RKO (cell line): ENCODE results near the gene MSH3.
"Not testable (repeated sequence)": the region's sequence is repeated elsewhere in the genome, so short reads cannot be mapped to it uniquely, and the experiment has no call there.

Source experiments
- DNase-seq: peaks from one replicate; pipeline ENCODE4 v3.0.0-alpha.2; 2016; ENCODE audit warnings: low spot score

MSH3 gene

GRCh38 chr5:80797428-80798024 is 143.1 kb downstream of the MSH3 start:
- DNase-seq = no peak

GRCh38 chr5:80798166-80798565 is 143.7 kb downstream of the MSH3 start:
- no peak for DNase-seq

- no peak for DNase-seq
Observed at GRCh38 chr5:80798633-80799032, 144.2 kb downstream of the MSH3 start.

DNA sequence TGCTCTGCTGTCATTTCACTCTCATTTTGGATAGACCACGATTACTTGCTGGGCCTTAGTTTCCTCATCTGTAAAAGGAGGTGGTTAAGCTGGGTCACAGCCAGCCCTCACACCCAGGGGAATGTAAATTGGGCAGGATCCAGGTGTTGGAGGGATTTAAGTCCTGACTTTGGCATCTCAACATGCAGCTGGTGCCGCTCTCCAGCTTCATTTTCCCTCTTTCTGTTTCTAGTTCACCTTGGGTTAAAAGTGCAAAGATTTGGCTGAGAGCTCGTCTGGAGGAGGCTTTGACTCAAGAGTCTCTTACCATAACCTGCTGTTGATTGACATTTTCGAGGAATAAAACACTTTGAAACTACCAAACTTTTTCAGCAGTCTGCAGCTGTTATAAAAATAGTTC is 144.6 kb downstream of the MSH3 start:
- no peak for DNase-seq

- no peak for DNase-seq
Observed at GRCh38 chr5:80799573-80799972, 145.1 kb downstream of the MSH3 start.

- DNase-seq = no peak
Observed at GRCh38 chr5:80804332-80804731, 149.9 kb downstream of the MSH3 start.

DNA sequence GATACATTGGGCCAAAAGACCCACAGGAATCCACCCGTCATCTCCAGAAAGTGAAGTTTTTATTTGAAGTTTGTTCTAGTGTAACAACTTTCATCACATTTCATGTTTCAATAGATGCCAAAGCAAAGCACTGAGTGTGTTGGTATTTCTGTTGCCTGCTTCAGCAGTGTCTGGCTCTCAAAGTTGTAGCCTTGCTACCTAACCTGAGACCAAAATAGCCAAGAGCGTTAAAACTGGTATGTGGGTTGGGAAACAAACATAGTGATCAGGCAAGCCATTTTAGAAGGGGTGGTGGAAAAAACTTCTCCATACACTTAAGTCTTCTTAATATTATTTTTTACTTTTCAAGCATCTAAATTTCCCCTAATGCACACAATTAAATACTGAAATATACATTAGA is 150.6 kb downstream of the MSH3 start:
- DNase-seq = no peak

- DNase-seq = no peak
Observed at GRCh38 chr5:80806929-80807328, 152.5 kb downstream of the MSH3 start.

GRCh38 chr5:80809451-80809850 is 155.0 kb downstream of the MSH3 start:
- no peak for DNase-seq

DNA sequence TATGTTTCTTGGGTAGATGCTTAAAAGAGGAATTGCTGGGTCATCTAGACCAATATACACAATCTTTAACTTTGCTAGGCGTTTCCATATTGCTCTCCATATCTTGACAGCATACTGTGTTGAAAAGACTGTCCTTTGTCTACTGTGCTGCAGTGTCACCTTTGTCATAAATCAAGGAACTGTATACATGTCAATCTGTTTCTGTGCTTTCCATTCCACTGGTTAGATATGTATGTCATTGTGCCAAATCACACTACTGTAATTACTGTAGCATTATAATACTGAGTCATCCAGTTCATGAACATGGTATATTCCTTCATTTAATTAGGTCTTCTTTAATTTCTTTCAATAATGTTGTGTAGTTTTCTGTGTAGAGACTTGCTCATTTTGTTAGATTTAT is 156.0 kb downstream of the MSH3 start:
- DNase-seq = no peak

DNA sequence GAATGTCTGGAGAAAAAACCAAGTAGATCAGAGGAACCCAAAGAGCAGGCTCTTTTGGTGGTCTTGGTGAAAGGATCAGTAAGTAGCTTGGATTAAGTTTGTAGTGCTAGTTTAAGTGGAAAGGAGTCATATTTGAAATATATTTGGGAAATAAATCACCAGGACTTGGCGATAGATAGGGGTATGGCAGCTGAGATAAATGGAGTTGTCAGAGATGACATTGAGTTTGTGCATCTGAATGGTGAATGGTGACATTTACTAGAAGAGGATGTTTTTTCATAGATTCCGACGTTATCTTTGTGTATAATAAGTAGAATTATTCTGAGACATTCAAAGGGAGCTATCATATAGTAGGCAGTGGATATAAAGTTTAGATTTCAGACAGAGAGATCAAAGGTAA is 162.1 kb downstream of the MSH3 start:
- no peak for DNase-seq

GRCh38 chr5:80820685-80821084 is 166.2 kb downstream of the MSH3 start:
- DNase-seq = no peak

DNA sequence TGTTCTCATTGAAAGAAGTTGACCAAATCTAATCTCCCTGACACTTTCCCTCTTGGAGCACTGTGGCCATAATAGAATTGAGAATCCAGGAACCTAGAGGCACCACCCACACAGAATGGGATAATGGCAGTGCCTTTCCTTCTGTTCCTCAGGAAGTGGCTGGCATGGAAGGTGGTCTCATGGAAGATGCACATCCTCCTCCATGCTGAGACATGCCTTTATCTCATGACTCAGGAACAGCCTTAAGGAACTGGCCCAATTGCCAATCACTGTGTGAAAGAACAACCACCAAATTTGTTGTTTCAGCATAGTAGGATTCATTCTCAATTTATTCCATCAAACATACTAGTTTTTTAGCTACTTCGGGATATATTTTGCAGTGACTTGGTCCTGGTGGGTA is 168.2 kb downstream of the MSH3 start:
- DNase-seq = no peak

DNA sequence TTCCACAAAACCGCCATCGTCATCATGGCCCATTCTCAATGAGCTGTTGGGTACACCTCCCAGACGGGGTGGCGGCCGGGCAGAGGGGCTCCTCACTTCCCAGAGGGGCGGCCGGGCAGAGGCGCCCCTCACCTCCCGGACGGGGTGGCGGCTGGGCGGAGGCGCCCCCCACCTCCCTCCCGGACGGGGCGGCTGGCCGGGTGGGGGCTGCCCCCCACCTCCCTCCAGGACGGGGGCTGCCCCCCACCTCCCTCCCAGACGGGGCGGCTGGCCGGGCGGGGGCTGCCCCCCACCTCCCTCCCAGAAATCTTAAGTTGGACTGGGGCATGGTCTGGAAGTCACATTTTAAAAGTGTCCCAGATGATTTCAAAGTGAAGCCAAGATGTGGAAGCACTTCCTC is 169.7 kb downstream of the MSH3 start:
- DNase-seq = not testable (repeated sequence)

GRCh38 chr5:80825786-80826460 is 171.5 kb downstream of the MSH3 start:
- DNase-seq = no peak

DNA sequence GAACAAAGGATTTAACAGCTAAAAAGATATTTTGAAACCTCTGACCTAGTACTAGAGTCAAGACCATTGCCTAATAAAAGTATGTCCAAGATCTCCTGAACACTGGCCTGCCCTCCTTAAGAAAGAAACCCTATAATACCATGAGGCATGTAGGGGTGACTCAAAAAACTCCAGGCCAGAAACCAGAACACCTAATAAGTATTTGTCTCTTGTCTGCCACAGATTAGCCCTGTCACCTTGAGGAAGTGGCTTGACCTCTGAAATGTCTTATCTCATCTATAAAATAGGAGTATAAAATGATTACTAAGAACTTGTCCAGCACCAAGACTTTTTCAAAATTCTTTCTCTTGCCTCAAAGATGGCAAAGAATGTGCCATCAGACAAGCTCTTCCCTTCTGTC is 180.3 kb downstream of the MSH3 start:
- DNase-seq = no peak

GRCh38 chr5:80835128-80835527 is 180.7 kb downstream of the MSH3 start:
- DNase-seq = no peak

DNA sequence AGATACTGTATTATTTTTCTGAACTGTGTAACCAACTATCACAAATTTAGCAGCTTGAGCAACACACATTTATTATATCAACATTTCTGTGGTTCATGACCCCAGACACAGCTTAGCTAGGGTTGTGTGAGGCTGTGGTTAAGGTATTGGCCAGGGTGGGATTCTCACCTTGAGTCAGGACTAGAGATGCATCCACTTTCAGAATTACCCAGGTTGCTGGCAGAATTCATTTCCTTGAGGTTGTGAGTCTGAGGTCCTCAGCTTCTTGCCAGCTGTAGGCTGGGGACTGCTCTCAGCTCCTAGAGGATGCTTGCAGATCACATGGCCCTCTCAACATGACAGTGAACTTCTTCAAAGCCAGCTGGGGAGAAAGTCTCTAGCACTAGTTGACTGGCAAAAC is 183.2 kb downstream of the MSH3 start:
- no peak for DNase-seq

DNA sequence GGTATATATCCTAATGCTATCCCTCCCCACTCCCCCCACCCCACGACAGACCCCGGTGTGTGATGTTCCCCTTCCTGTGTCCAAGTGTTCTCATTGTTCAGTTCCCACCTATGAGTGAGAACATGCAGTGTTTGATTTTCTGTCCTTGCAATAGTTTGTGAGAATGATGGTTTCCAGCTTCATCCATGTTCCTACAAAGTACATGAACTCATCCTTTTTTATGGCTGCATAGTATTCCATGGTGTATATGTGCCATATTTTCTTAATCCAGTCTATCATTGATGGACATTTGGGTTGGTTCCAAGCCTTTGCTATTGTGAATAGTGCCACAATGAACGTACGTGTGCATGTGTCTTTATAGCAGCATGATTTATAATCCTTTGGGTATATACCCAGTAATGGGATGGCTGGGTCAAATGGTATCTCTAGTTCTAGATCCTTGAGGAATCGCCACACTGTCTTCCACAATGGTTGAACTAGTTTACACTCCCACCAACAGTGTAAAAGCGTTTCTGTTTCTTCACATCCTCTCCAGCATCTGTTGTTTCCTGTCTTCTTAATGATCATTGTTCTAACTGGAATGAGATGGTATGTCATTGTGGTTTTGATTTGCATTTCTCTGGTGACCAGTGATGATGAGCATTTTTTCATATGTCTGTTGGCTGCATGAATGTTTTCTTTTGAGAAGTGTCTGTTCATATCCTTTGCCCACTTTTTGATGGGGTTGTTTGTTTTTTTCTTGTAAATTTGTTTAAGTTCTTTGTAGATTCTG is 186.8 kb downstream of the MSH3 start:
- not testable (repeated sequence) for DNase-seq

DNA sequence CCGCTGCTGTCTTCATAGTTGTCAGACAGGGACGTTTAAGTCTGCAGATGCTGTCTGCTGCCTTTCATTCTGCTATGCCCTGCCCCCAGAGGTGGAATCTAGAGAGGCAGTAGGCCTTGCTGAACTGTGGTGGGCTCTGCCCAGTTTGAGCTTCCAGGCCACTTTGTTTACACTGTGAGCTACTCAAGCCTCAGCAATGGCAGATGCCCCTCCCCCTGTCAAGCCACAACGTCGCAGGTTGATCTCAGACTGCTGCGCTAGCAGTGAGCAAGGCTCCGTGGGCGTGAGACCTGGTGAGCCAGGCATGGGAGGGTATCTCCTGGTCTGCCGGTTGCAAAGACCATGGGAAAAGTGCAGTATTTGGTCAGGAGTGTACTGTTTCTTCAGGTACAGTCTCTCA is 192.0 kb downstream of the MSH3 start:
- DNase-seq = not testable (repeated sequence)

GRCh38 chr5:80850168-80850567 is 195.7 kb downstream of the MSH3 start:
- DNase-seq = not testable (repeated sequence)

DNA sequence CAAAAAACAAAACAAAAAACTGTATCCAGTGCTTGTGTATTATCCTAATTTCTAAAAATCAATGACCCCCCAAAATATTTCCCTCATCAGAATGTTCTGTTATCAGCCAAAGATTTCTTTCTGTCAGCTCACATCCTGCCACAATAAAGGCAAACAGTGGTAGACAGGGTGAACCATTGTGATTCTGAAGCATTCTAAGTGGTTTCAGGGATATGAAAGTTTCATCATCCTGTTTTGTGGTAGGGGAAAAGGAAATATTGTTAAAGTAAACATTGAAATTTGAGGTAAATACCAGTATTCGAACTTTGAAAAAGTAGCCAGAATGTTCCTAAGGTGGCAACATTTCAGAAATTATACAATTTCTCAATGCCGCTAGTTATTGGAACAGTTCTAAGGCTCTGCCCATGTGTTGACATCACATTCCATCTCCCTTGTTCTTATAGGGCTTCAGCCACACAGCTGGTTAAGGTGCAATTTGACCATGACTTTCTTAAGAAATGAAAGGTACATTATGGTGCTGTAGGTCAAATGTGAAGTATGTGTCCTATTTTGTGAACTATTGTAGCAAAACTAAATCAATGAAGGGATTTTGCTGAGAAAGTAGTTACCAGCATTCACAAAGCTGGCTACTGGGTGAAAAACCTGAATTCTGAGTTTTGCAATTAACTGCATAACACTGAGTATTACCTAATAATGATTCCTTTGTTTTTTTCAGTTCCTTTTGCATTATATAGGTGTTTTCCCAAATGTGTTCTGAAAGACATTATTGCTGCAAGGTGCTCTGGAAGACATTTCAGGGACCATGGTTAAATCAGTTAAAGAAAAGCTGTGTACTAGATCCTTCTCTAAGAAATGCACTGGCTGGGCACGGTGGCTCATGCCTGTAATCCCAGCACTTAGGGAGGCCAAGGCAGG is 198.1 kb downstream of the MSH3 start:
- DNase-seq = no peak
